HepG2 (cell line): ENCODE data around the gene WDR87. TPM values are rescaled to one million over a fixed set of nuclear protein-coding genes. Genes with fewer than 3 reads are reported as not detected.

Experiments used
- BCL6 ChIP-seq: IDR thresholded peaks from 2 replicates; pipeline ENCODE4 v1.6.1; 2016; ENCODE audit warnings: missing genetic modification reagents, missing compliant biosample characterization
- CBX1 ChIP-seq: IDR thresholded peaks from one replicate; pipeline ENCODE4 v1.6.1; 2016; ENCODE audit warnings: antibody characterized with exemption, low read depth
- FOXP1 ChIP-seq, 2 experiments: fragments of 450-650 bp in 1 of 2; IDR thresholded peaks; 2 replicates each; pipeline ENCODE4 v1.6.1; 2017 to 2018; ENCODE audit warnings: antibody characterized with exemption in 1 of 2
- ISL2 ChIP-seq: sonication (generic); formaldehyde crosslinking; IDR thresholded peaks from 2 replicates; pipeline ENCODE4 v1.5.0; 2020; ENCODE audit warnings: missing genetic modification reagents
- KDM2A ChIP-seq: sonication (generic); formaldehyde crosslinking; IDR thresholded peaks from 2 replicates; pipeline ENCODE4 v1.4.0; 2020; ENCODE audit warnings: low read depth, missing genetic modification reagents, borderline replicate concordance
- NPAS2 ChIP-seq: sonication (generic); formaldehyde crosslinking; IDR thresholded peaks from 2 replicates; pipeline ENCODE4 v1.8.0; 2022; ENCODE audit warnings: mild to moderate bottlenecking, missing genetic modification reagents, borderline replicate concordance
- NRL ChIP-seq: sonication (generic); formaldehyde crosslinking; IDR thresholded peaks from 2 replicates; pipeline ENCODE4 v1.5.0; 2020; ENCODE audit warnings: missing genetic modification reagents, mild to moderate bottlenecking, moderate library complexity, borderline replicate concordance
- PHF8 ChIP-seq: sonication (generic); formaldehyde crosslinking; IDR thresholded peaks from 2 replicates; pipeline ENCODE4 v1.5.0; 2020; ENCODE audit warnings: missing genetic modification reagents
- SIX1 ChIP-seq: sonication (generic); formaldehyde crosslinking; IDR thresholded peaks from 2 replicates; pipeline ENCODE4 v1.4.0; 2020; ENCODE audit warnings: missing genetic modification reagents, borderline replicate concordance
- SMARCE1 ChIP-seq: fragments of 450-650 bp; IDR thresholded peaks from 2 replicates; pipeline ENCODE4 v1.6.1; 2017; ENCODE audit warnings: borderline replicate concordance
- SMC3 ChIP-seq: IDR thresholded peaks from 2 replicates; pipeline ENCODE4 v1.6.1; 2011; ENCODE audit warnings: low read length, improper control_type of control experiment
- XBP1 ChIP-seq: sonication (generic); formaldehyde crosslinking; IDR thresholded peaks from 2 replicates; pipeline ENCODE4 v1.5.0; 2020; ENCODE audit warnings: missing genetic modification reagents
- ZIK1 ChIP-seq: sonication (generic); formaldehyde crosslinking; IDR thresholded peaks from 2 replicates; pipeline ENCODE4 v1.5.0; 2020; ENCODE audit warnings: mild to moderate bottlenecking, low read depth, missing genetic modification reagents, borderline replicate concordance
- ZNF12 ChIP-seq: sonication (generic); formaldehyde crosslinking; IDR thresholded peaks from 2 replicates; pipeline ENCODE4 v1.5.0; 2020; ENCODE audit warnings: missing genetic modification reagents
- ZNF713 ChIP-seq: sonication (generic); formaldehyde crosslinking; IDR thresholded peaks from 2 replicates; pipeline ENCODE4 v1.4.0; 2020; ENCODE audit warnings: mild to moderate bottlenecking, missing genetic modification reagents
- polyA plus RNA-seq, 8 experiments: library from polyadenylated mRNA; depleted of rRNA in 3 of 8; stranded (reverse) in 7 of 8; unstranded in 1 of 8; fragments of >200 nt; fragmentation: Illumina TruSeq in 4 of 8; extraction: Trizol in 4 of 8; gene quantifications; 2 replicates each; pipeline versions ENCODE4 v1.2.1 to v1.2.3, GENCODE V29; 2011 to 2016; ENCODE audit warnings: low read depth in 4 of 8, missing spikeins in 1 of 8, mixed read lengths in 1 of 8; ENCODE audit not compliant: insufficient read depth in 1 of 8
- total RNA-seq, 5 experiments: library from RNA; depleted of rRNA; stranded (reverse); fragments of >200 nt; fragmentation: Illumina TruSeq; extraction: Trizol; gene quantifications; 2 replicates each; pipeline ENCODE4 v1.2.3, GENCODE V29; 2016; ENCODE audit warnings: low read depth in 1 of 5
- TF ChIP-seq, protein P1 (sequence below): sonication (generic); formaldehyde crosslinking; IDR thresholded peaks from 2 replicates; pipeline ENCODE4 v1.8.1; 2023; ENCODE audit warnings: missing genetic modification reagents, inconsistent platforms, borderline replicate concordance
- TF ChIP-seq, protein P2 (sequence below): sonication (generic); formaldehyde crosslinking; IDR thresholded peaks from 2 replicates; pipeline ENCODE4 v1.5.0; 2020; ENCODE audit warnings: missing genetic modification reagents, mild to moderate bottlenecking, borderline replicate concordance
- TF ChIP-seq, protein P3 (sequence below): sonication (generic); formaldehyde crosslinking; IDR thresholded peaks from 2 replicates; pipeline ENCODE4 v1.5.0; 2020; ENCODE audit warnings: mild to moderate bottlenecking, missing genetic modification reagents
- TF ChIP-seq, protein P4 (sequence below): sonication (generic); formaldehyde crosslinking; IDR thresholded peaks from 2 replicates; pipeline ENCODE4 v1.8.0; 2022; ENCODE audit warnings: mild to moderate bottlenecking, missing genetic modification reagents; ENCODE audit not compliant: insufficient replicate concordance
- TF ChIP-seq, protein P5 (sequence below): sonication (generic); formaldehyde crosslinking; IDR thresholded peaks from 2 replicates; pipeline ENCODE4 v1.4.0; 2020; ENCODE audit warnings: mild to moderate bottlenecking, missing genetic modification reagents, borderline replicate concordance

The WDR87 gene
- total and polyA plus RNA-seq, 2 of the 13 experiments (the other 11 are each of a cell fraction or from before 2014, with no cell fraction given): not detected

DNA sequence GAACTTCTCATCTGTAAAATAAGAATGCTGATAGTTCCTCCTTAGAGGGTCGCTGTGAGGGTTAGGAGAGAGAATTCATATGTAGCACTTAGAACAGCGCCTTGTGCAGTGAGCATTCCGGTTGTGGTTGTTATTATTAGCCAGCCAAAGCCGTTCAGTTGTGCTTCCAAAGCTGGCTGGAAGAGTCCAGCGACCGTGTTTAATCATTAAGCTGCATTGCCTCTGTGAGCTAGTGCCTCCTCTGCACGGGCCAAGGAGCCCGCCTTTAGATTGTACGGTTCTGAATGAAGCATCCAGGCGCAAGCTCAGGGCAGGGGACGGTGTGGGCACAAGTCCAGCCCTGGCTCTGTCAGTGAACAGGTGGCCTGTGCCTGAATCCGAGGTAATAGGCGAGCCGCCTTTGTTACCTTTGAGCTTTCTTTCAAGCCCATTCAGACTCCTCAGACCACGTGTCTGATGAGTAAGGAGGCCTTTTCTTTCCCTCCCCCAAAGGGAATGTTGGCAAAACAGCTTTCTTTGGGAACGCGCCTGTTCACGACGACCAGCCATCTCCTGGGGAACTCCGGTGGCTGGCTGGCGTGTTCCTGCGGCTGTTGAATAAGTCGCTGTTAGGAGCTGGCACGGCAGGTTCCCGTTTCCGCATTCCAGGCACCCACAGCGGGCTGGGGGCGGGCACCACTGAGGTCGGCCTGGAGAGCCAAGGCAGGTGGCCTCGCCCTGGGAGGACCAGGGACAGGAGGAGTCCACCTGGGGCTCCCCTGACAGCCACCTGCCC lies 25.7 kb upstream of the WDR87 start (continued):
- TF ChIP-seq, protein P1, sequence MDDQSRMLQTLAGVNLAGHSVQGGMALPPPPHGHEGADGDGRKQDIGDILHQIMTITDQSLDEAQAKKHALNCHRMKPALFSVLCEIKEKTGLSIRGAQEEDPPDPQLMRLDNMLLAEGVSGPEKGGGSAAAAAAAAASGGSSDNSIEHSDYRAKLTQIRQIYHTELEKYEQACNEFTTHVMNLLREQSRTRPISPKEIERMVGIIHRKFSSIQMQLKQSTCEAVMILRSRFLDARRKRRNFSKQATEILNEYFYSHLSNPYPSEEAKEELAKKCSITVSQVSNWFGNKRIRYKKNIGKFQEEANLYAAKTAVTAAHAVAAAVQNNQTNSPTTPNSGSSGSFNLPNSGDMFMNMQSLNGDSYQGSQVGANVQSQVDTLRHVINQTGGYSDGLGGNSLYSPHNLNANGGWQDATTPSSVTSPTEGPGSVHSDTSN: no peak
- no peak for TF ChIP-seq FOXP1 (IDR thresholded peaks at IDR 0.05)
- TF ChIP-seq FOXP1 (CRISPR knock-in tag; IDR thresholded peaks at IDR 0.05): 0 out of 2 replicates have a peak, but pooled peaks have one; percentile 4
- TF ChIP-seq SIX1 (CRISPR knock-in tag): 0 out of 2 replicates have a peak, but pooled peaks have one; percentile 7
- no peak for TF ChIP-seq ZNF713 (CRISPR knock-in tag)
- TF ChIP-seq KDM2A (CRISPR knock-in tag): peak; percentile 48; the same call in 1 of the 2 replicates
- TF ChIP-seq NRL (CRISPR knock-in tag): peak; percentile 62; the same call in 1 of the 2 replicates
- TF ChIP-seq BCL6 (CRISPR knock-in tag): no peak; the same call in 1 of the 2 replicates
- TF ChIP-seq NPAS2 (CRISPR knock-in tag): no peak
- no peak for TF ChIP-seq SMC3
- TF ChIP-seq XBP1: no peak
- TF ChIP-seq ZNF12 (CRISPR knock-in tag): no peak
- 0 out of 2 replicates have a peak, but pooled peaks have one; percentile 48 for TF ChIP-seq ZIK1 (CRISPR knock-in tag)
- TF ChIP-seq CBX1: peak; percentile 35
- TF ChIP-seq SMARCE1: no peak
- TF ChIP-seq, protein P2, sequence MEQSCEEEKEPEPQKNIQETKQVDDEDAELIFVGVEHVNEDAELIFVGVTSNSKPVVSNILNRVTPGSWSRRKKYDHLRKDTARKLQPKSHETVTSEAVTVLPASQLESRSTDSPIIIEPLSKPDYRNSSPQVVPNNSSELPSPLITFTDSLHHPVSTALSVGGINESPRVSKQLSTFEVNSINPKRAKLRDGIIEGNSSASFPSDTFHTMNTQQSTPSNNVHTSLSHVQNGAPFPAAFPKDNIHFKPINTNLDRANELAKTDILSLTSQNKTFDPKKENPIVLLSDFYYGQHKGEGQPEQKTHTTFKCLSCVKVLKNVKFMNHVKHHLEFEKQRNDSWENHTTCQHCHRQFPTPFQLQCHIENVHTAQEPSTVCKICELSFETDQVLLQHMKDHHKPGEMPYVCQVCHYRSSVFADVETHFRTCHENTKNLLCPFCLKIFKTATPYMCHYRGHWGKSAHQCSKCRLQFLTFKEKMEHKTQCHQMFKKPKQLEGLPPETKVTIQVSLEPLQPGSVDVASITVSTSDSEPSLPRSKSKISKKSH: 0 out of 2 replicates have a peak, but pooled peaks have one; percentile 69
- TF ChIP-seq, protein P3, sequence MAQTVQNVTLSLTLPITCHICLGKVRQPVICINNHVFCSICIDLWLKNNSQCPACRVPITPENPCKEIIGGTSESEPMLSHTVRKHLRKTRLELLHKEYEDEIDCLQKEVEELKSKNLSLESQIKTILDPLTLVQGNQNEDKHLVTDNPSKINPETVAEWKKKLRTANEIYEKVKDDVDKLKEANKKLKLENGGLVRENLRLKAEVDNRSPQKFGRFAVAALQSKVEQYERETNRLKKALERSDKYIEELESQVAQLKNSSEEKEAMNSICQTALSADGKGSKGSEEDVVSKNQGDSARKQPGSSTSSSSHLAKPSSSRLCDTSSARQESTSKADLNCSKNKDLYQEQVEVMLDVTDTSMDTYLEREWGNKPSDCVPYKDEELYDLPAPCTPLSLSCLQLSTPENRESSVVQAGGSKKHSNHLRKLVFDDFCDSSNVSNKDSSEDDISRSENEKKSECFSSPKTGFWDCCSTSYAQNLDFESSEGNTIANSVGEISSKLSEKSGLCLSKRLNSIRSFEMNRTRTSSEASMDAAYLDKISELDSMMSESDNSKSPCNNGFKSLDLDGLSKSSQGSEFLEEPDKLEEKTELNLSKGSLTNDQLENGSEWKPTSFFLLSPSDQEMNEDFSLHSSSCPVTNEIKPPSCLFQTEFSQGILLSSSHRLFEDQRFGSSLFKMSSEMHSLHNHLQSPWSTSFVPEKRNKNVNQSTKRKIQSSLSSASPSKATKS (CRISPR knock-in tag): no peak
- TF ChIP-seq, protein P4, sequence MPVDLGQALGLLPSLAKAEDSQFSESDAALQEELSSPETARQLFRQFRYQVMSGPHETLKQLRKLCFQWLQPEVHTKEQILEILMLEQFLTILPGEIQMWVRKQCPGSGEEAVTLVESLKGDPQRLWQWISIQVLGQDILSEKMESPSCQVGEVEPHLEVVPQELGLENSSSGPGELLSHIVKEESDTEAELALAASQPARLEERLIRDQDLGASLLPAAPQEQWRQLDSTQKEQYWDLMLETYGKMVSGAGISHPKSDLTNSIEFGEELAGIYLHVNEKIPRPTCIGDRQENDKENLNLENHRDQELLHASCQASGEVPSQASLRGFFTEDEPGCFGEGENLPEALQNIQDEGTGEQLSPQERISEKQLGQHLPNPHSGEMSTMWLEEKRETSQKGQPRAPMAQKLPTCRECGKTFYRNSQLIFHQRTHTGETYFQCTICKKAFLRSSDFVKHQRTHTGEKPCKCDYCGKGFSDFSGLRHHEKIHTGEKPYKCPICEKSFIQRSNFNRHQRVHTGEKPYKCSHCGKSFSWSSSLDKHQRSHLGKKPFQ (CRISPR knock-in tag): no peak
- TF ChIP-seq, protein P5, sequence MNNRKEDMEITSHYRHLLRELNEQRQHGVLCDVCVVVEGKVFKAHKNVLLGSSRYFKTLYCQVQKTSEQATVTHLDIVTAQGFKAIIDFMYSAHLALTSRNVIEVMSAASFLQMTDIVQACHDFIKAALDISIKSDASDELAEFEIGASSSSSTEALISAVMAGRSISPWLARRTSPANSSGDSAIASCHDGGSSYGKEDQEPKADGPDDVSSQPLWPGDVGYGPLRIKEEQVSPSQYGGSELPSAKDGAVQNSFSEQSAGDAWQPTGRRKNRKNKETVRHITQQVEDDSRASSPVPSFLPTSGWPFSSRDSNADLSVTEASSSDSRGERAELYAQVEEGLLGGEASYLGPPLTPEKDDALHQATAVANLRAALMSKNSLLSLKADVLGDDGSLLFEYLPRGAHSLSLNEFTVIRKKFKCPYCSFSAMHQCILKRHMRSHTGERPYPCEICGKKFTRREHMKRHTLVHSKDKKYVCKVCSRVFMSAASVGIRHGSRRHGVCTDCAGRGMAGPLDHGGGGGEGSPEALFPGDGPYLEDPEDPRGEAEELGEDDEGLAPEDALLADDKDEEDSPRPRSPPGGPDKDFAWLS: no peak
- 0 out of 2 replicates have a peak, but pooled peaks have one; percentile 15 for TF ChIP-seq ISL2
- peak; percentile 66 for TF ChIP-seq PHF8 (CRISPR knock-in tag)
